ENCODE data around the gene CHTF8.
A peak's percentile ranks its signal among the peaks of the same experiment; 100 is the strongest.
"Not testable (repeated sequence)": the region's sequence is repeated elsewhere in the genome, so short reads cannot be mapped to it uniquely, and the experiment has no call there.

The CHTF8 gene

GRCh38 chr16:69132424-69133252, at the start of gene CHTF8, which contains the start of gene UTP4:
CHTF8 (minus strand) TSS chr16:69132588; CDS start chr16:69121458, 11,130 bp downstream.
UTP4 (plus strand) TSS chr16:69132649; CDS start chr16:69133460, 811 bp downstream.
- DNase-seq = peak in 55 of 56 donors; percentile 12 to 87 (median 71)

- no peak for DNase-seq
Observed at GRCh38 chr16:69180011-69180338, 47.6 kb upstream of the CHTF8 start.

GRCh38 chr16:69179328-69180010, 47.1 kb upstream of the CHTF8 start:
- peak in 8 of 56 donors; percentile 4 to 49 (median 21) for DNase-seq

GRCh38 chr16:69176033-69176800, 43.8 kb upstream of the CHTF8 start:
- DNase-seq = no peak

- DNase-seq = no peak
Observed at GRCh38 chr16:69171325-69172084, 39.1 kb upstream of the CHTF8 start.

GRCh38 chr16:69169607-69170352, 37.4 kb upstream of the CHTF8 start:
- no peak for DNase-seq

GRCh38 chr16:69169051-69169450, 36.7 kb upstream of the CHTF8 start:
- no peak for DNase-seq

GRCh38 chr16:69166946-69167930, 34.9 kb upstream of the CHTF8 start:
- peak in 1 of 56 donors; percentile 6 for DNase-seq

GRCh38 chr16:69166221-69166833, 33.9 kb upstream of the CHTF8 start:
- peak in 19 of 56 donors; percentile 1 to 66 (median 20) for DNase-seq

GRCh38 chr16:69165584-69165983, 33.2 kb upstream of the CHTF8 start:
- DNase-seq = no peak

- DNase-seq = no peak
Observed at GRCh38 chr16:69160192-69160591, 27.8 kb upstream of the CHTF8 start.

- peak in 5 of 56 donors; percentile 1 to 41 (median 13) for DNase-seq
Observed at GRCh38 chr16:69157196-69157595, 24.8 kb upstream of the CHTF8 start.

- DNase-seq = peak in 35 of 56 donors; percentile 1 to 79 (median 26)
Observed at GRCh38 chr16:69150146-69150865, 17.9 kb upstream of the CHTF8 start.

GRCh38 chr16:69149621-69150020, 17.2 kb upstream of the CHTF8 start:
- DNase-seq = not testable (repeated sequence)

- DNase-seq = no peak
Observed at GRCh38 chr16:69145658-69146057, 13.3 kb upstream of the CHTF8 start.

GRCh38 chr16:69143116-69143515, 10.7 kb upstream of the CHTF8 start:
- no peak for DNase-seq

GRCh38 chr16:69141936-69142335, 9.5 kb upstream of the CHTF8 start:
- DNase-seq = no peak

GRCh38 chr16:69141014-69141413, 8.6 kb upstream of the CHTF8 start:
- DNase-seq = no peak
